ENCODE measurements around the gene KRTAP5-3.

DNA sequence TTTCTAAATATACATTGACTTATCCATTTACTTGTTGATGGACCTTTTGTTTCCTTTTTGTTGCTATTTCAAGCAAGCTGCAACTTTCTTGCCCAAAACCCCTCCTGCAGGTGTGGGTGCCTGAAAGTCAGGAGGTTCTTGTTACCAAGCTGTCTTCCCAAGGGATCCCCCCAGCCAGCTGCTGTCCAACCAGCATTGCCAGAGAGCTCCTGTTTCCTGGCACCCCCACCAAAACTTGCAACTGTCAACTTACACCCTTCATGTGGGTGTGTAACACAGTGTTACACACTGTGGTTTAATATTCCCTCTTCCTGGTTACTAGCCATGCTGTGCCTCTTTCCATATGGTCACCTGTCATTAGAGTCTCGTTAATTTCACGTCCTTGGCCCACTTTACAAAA lies 21.6 kb downstream of the KRTAP5-3 start:
- TF ChIP-seq, protein P1, sequence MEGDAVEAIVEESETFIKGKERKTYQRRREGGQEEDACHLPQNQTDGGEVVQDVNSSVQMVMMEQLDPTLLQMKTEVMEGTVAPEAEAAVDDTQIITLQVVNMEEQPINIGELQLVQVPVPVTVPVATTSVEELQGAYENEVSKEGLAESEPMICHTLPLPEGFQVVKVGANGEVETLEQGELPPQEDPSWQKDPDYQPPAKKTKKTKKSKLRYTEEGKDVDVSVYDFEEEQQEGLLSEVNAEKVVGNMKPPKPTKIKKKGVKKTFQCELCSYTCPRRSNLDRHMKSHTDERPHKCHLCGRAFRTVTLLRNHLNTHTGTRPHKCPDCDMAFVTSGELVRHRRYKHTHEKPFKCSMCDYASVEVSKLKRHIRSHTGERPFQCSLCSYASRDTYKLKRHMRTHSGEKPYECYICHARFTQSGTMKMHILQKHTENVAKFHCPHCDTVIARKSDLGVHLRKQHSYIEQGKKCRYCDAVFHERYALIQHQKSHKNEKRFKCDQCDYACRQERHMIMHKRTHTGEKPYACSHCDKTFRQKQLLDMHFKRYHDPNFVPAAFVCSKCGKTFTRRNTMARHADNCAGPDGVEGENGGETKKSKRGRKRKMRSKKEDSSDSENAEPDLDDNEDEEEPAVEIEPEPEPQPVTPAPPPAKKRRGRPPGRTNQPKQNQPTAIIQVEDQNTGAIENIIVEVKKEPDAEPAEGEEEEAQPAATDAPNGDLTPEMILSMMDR (IDR thresholded peaks at IDR 0.05; ENCODE audit: poor library complexity): no peak
- TF ChIP-seq EZH2 (IDR thresholded peaks at IDR 0.05; ENCODE audit: borderline replicate concordance) (no peak), EZH2phosphoT487 (IDR thresholded peaks at IDR 0.05; ENCODE audit: low read depth, severe bottlenecking, unreplicated experiment) (no peak)

Data from hepatocyte (in vitro differentiated cells).